Left ventricle myocardium inferior (tissue), 1 donor: Measurements from ENCODE around the gene ANKRD31. TPM values are rescaled to one million over a fixed set of nuclear protein-coding genes. Genes with fewer than 3 reads are reported as not detected.
"Not testable (repeated sequence)": the region's sequence is repeated elsewhere in the genome, so short reads cannot be mapped to it uniquely, and the experiment has no call there.

Experiments
- DNase-seq: peaks from one replicate; pipeline ENCODE4 v3.0.0-alpha.2; 2020
- H3K27ac ChIP-seq: fragments of 200-600 bp; replicated peaks from 2 replicates; pipeline ENCODE4 v1.8.0; 2021
- H3K27me3 ChIP-seq: fragments of 200-600 bp; 2 replicates; pipeline ENCODE4 v1.8.0; 2021; ENCODE audit warnings: low read depth
- H3K36me3 ChIP-seq: fragments of 200-600 bp; 2 replicates; pipeline ENCODE4 v1.8.0; 2021
- H3K4me1 ChIP-seq: fragments of 200-600 bp; 2 replicates; pipeline ENCODE4 v1.8.0; 2021
- H3K4me3 ChIP-seq: fragments of 200-600 bp; 2 replicates; pipeline ENCODE4 v1.8.0; 2021; ENCODE audit warnings: mild to moderate bottlenecking, moderate library complexity
- H3K9me3 ChIP-seq: fragments of 200-600 bp; replicated peaks from 2 replicates; pipeline ENCODE4 v1.8.0; 2021
- CTCF ChIP-seq: fragments of 200-600 bp; IDR thresholded peaks from 2 replicates; pipeline ENCODE4 v1.8.0; 2021; ENCODE audit warnings: antibody characterized with exemption, mild to moderate bottlenecking, borderline replicate concordance
- intact Hi-C: fragments of 100-400 bp; cut with micrococcal nuclease; formaldehyde crosslinking; loops from one replicate; pipeline ENCODE4 v1.11.0; 2022
- total RNA-seq: library from RNA; stranded (reverse); fragmentation: NEBNext Ultra II Directional; extraction: Animal tissue kit (Norgen Biotek cat#: 25700); gene quantifications from one replicate; pipeline ENCODE4 v1.2.1, GENCODE V29; 2021
- donor health status: DM: no; HTN: yes; CAD: no; lungs with severe emphysema.

The ANKRD31 gene
- total RNA-seq, 1 donor from 2014 or later, result 0.11 TPM

- Histone ChIP-seq H3K27me3 (no peaks in the 10 kb centered on the region), H3K27ac (no peak overlapping the region), H3K4me1 (no peaks in the 10 kb centered on the region), H3K36me3 (no peaks in the 10 kb centered on the region), H3K4me3 (no peak overlapping the region), H3K9me3 (no peaks in the 10 kb centered on the region)
- no peak for TF ChIP-seq CTCF
- intact Hi-C loops, result no loop called here
- no peak for DNase-seq
Measured at GRCh38 chr5:75168026-75168735, 68.5 kb downstream of the ANKRD31 start.

- H3K36me3 ChIP-seq, result no peaks in the 10 kb centered on the region
- DNase-seq, result no peak
- H3K27me3 ChIP-seq, result no peaks in the 10 kb centered on the region
- intact Hi-C loops, result no loop called here
- TF ChIP-seq CTCF, result no peak
- H3K27ac ChIP-seq, result no peak overlapping the region
- H3K9me3 ChIP-seq, result no peaks in the 10 kb centered on the region
- no peaks in the 10 kb centered on the region for H3K4me1 ChIP-seq
- no peak overlapping the region for H3K4me3 ChIP-seq
Measured at GRCh38 chr5:75167345-75167744, 69.3 kb downstream of the ANKRD31 start.

- H3K27me3 ChIP-seq, H3K27ac ChIP-seq, intact Hi-C loops, H3K4me1 ChIP-seq, H3K4me3 ChIP-seq, H3K36me3 ChIP-seq, DNase-seq: not testable (repeated sequence)
- peaks cover 42% of the 10 kb centered on the region for H3K9me3 ChIP-seq
Measured at GRCh38 chr5:75161508-75161907, 75.2 kb downstream of the ANKRD31 start.

GRCh38 chr5:75156585-75156984, 80.1 kb downstream of the ANKRD31 start:
- no peak overlapping the region for H3K4me3 ChIP-seq
- DNase-seq, result no peak
- no peaks in the 10 kb centered on the region for H3K36me3 ChIP-seq
- H3K27me3 ChIP-seq, result no peaks in the 10 kb centered on the region
- H3K4me1 ChIP-seq, result no peaks in the 10 kb centered on the region
- H3K9me3 ChIP-seq, result peaks cover 47% of the 10 kb centered on the region
- intact Hi-C loops, result no loop called here
- TF ChIP-seq CTCF, result no peak
- no peak overlapping the region for H3K27ac ChIP-seq

GRCh38 chr5:75152860-75153259, 83.8 kb downstream of the ANKRD31 start:
- intact Hi-C loops, result no loop called here
- Histone ChIP-seq H3K4me1 (no peaks in the 10 kb centered on the region), H3K4me3 (no peak overlapping the region), H3K36me3 (no peaks in the 10 kb centered on the region), H3K27ac (no peak overlapping the region), H3K27me3 (no peaks in the 10 kb centered on the region), H3K9me3 (peaks cover 11% of the 10 kb centered on the region)
- DNase-seq, result no peak
- TF ChIP-seq CTCF, result no peak

GRCh38 chr5:75148051-75148450, 88.6 kb downstream of the ANKRD31 start:
- no peak for TF ChIP-seq CTCF
- Histone ChIP-seq H3K27me3 (no peaks in the 10 kb centered on the region), H3K36me3 (no peaks in the 10 kb centered on the region), H3K4me1 (no peaks in the 10 kb centered on the region), H3K27ac (no peak overlapping the region), H3K4me3 (no peak overlapping the region), H3K9me3 (peaks cover 5% of the 10 kb centered on the region)
- no peak for DNase-seq
- intact Hi-C loops, result no loop called here
